ENCODE measurements around the gene IQSEC1.

IQSEC1 gene

GRCh38 chr3:12902181-12902999, 170.8 kb downstream of the IQSEC1 start:
- no peak for DNase-seq

- DNase-seq, result peak; percentile 9
These were observed 171.6 kb downstream of the IQSEC1 start for GRCh38 chr3:12901623-12902045.

DNA sequence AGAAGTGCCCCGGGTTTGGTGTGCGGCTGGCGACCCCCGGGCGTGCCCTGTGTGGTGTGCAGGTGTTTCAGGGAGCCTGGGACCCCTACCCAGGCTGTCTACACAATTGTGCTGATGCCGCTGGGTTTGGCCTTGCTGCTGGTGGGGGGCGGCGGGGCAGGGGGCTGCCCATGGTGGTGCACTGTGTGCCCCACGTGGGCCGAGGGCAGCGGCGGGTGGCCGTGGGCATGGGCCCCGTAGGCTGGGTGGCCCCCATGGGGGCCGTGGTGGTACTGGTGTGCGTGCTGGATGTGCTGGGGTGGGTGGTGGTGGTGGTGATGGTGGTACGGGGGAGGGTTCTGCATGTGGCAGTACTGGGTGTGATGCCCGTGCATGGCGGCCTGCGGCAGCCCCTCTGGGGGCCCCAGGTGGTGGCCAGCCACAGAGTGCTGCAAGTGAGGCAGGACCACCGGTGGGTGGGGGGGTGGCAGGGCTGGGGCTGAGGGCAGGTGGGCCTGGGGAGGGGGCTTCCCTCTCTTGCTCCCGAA, 172.3 kb downstream of the IQSEC1 start:
- DNase-seq, result no peak

DNA sequence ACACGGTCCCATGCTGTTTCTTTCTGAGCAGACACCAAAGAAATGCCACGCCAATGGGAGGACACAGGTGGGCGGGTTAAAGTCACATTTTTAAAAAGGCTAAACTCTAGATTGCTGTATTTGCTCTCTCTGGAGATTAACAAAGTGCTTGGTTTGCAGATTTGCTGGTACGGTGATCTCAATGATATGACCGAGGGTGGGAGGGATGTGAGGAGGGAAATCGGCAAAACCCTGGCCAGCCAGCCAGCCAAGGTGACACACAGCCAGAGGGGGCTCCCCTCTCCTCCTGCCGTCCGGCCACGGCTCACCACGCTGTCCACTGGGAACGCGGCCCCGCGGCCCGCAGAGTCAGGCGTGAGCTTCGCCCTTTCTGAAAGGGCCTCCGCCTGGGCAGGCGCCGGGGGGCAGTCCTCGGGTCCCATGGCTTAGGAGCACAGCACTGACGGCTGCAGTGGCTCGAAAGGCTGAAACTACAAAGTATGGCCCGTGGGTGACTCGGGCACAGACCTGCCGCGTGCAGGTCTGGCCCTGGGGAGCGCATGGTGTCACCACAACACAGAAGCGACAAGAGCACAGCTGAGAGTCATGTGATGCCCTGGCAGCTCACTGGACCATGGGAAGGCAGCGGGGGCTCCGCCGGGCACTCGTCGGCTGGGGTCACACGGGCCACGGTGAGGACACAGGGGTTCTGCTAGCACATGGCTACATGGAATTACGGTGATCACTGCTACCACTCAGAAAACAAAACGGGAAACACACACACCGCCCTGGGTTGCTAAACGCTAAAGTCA, 174.1 kb downstream of the IQSEC1 start:
- DNase-seq, result no peak

GRCh38 chr3:12898290-12898964, 174.8 kb downstream of the IQSEC1 start:
- DNase-seq, result peak; percentile 41

- peak; percentile 86 for DNase-seq
These were observed 175.6 kb downstream of the IQSEC1 start for GRCh38 chr3:12897381-12898289.

GRCh38 chr3:12896063-12896985, 176.9 kb downstream of the IQSEC1 start:
- no peak for DNase-seq

GRCh38 chr3:12895391-12896062, 177.7 kb downstream of the IQSEC1 start:
- no peak for DNase-seq

DNA sequence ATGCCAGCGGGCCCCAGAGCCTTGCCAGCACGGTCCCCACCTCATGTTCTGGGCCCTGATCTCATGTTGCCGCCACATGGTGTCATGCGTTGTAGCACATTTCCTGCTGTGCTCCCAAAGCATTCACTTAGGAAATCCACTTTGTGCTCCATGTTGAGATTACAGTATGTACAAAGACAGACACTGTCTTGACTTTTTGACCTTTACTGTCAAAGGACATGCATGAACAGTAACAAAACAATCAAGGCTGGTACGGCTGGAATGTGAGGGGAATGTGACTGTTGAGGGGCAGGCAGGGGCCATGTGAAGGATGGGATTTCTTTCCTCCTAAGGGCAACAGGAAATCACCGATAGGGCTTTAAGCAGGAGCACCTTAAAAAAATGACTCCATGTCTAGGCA, 178.6 kb downstream of the IQSEC1 start:
- DNase-seq, result no peak

DNA sequence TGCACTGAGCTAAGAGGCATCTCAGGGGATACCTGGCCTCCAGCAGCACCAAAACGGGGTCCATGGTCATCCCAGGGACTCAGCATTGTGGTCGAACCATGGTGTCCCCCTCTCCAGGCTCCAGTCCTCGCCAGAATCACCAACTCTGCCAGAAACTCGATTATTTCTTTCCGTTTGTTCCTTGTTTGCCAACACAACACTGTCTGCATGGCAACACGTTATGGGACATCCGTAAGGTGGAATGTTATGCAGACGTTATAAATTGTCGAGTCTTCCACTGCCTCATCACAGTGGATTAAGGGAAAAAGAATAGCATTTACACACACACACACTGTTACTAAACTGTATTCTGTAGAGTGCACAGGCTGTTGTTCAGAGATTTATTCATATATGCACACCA, 179.4 kb downstream of the IQSEC1 start:
- DNase-seq, result no peak

GRCh38 chr3:12893247-12893646, 180.0 kb downstream of the IQSEC1 start:
- DNase-seq, result no peak

DNA sequence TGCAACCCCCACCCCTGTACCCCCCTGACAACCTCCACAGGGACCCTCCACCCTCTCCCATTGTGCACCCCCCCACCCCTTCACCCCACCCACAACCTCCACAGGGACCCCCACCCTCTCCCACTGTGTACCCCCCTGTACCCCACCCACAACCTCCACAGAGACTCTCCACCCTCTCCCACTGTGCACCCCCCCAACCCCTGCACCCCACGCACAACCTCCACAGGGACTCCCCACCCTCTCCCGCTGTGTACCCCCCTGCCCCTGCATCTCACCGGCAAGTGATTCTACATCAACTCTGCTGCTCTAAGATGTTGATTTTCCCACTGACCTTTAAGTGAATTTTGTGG, 180.4 kb downstream of the IQSEC1 start:
- DNase-seq, result no peak

GRCh38 chr3:12891985-12892839, 181.0 kb downstream of the IQSEC1 start:
- DNase-seq, result peak; percentile 69

- DNase-seq, result no peak
These were observed 181.7 kb downstream of the IQSEC1 start for GRCh38 chr3:12891391-12891984.

DNA sequence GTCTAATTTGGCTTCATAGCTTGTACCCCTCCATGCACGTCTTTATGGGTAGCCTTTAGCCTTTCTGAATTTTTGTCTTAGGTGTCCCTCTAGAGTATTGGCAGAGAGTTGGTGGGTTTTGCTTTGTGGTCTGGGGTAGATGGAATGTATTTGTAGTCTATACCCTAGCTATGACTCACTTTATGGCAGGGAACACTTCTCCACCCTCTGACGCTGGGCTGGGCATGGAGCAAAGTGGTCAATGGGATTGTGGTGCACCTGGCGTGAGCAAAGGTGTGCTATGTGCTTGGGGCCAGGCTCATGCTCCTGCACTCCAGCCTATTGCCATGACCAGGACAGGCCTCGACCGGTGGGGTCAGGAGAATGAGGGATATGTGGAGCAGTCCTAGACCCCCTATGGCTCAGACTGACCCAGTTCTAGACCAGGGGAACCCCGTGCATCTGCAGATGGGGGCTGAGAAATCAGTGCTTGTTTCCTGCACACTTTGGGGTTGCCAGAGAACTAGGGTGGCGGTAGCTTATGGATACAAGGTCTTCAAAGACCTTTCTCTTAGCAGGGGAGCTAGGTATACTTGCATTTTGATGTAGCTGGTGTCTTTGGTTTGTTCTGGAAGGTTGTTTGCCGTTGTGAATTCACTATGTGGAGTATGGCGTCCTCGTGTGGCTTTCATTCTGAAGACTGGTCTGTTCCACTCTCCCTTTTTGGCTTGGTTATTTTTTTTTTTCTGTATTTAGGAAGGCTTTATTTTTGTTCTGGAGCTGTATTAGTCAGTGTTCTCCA, 182.4 kb downstream of the IQSEC1 start:
- DNase-seq, result no peak

- no peak for DNase-seq
These were observed 186.5 kb downstream of the IQSEC1 start for GRCh38 chr3:12886736-12887135.

GRCh38 chr3:12886106-12886679, 187.0 kb downstream of the IQSEC1 start:
- DNase-seq, result no peak

- DNase-seq, result peak; percentile 28
These were observed 187.7 kb downstream of the IQSEC1 start for GRCh38 chr3:12885583-12885930.

Data from NCI-H69 (cell line).